Ovary (tissue), 3 donors: ENCODE measurements around the gene SERPINA5.

Experiments used
- EP300 ChIP-seq: sonication (generic); formaldehyde crosslinking; IDR thresholded peaks from one replicate; pipeline ENCODE4 v1.6.1; 2017; ENCODE audit warnings: antibody characterized with exemption
- POLR2A ChIP-seq: fragments of 450-650 bp; IDR thresholded peaks from one replicate; pipeline ENCODE4 v1.6.1; 2017; ENCODE audit warnings: antibody characterized with exemption, mild to moderate bottlenecking, moderate library complexity
- TF ChIP-seq, protein P1 (sequence below), 3 donors: fragments of 450-650 bp in 2 of 3; fragments of 200-600 bp in 1 of 3; IDR thresholded peaks; one replicate each; pipeline versions ENCODE4 v1.5.1 to v1.8.0; 2016 to 2022; ENCODE audit warnings: antibody characterized with exemption in 3 of 3, mild to moderate bottlenecking in 1 of 3
- donor health status: DM: no; HTN: no; CAD: no.

GRCh38 chr14:94582851-94583250 is 1.6 kb downstream of the SERPINA5 start:
- TF ChIP-seq, protein P1, sequence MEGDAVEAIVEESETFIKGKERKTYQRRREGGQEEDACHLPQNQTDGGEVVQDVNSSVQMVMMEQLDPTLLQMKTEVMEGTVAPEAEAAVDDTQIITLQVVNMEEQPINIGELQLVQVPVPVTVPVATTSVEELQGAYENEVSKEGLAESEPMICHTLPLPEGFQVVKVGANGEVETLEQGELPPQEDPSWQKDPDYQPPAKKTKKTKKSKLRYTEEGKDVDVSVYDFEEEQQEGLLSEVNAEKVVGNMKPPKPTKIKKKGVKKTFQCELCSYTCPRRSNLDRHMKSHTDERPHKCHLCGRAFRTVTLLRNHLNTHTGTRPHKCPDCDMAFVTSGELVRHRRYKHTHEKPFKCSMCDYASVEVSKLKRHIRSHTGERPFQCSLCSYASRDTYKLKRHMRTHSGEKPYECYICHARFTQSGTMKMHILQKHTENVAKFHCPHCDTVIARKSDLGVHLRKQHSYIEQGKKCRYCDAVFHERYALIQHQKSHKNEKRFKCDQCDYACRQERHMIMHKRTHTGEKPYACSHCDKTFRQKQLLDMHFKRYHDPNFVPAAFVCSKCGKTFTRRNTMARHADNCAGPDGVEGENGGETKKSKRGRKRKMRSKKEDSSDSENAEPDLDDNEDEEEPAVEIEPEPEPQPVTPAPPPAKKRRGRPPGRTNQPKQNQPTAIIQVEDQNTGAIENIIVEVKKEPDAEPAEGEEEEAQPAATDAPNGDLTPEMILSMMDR (IDR thresholded peaks at IDR 0.05): no peak
- TF ChIP-seq EP300 (no peak), POLR2A (no peak)
